Stimulated activated CD8-positive, alpha-beta memory T cell treated with anti-CD3 and anti-CD28 coated beads, Interleukin-2, amount 100 ng/mL, for 1 hour (primary cell): Measurements from ENCODE around the gene BACH1.
"Not testable (repeated sequence)": the region's sequence is repeated elsewhere in the genome, so short reads cannot be mapped to it uniquely, and the experiment has no call there.

Source experiments
- DNase-seq, 2 donors: peaks; one replicate each; pipeline ENCODE4 v3.0.0-alpha.2; 2020; ENCODE audit warnings: low read depth in 2 of 2

BACH1 gene

DNA sequence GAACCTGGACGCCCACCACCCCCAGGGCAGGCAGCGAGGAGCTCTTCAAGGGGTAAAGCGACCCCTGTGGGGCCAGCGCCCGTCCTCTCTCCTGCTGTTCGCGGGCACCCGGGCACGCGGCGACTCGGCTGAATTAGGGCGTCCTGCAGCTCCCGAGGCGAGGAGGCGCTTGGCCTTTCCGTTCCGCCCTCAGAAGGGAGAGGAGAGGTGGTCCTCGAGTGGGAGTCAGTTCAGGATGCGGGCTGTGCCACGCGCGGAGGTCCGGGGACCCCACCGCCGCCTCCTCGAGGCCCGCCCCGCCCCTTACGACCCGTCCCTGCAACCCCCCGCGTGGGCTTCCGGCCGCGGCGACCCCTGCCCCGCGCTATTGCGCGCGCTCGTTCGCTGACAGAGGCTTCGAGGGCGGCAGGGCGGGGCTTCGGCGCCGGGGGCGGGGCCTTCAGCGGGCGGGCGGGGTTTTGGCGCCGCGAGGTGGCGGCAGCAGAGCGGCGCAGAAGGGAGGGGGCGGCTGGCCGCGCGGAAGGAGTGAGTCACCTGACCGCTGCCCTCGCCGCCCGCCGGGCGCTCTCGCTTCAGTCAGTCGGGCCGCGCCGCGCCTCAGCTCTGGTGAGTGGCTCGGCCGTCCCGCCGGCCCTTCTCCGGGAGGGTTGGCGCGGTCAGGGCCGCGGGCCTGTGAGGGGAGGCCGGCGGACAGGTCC is at the start of gene BACH1:
Gene BACH1, plus strand, starts transcription at position 575 of the 698 bp plus-strand sequence. CDS start 22,359 bp downstream, outside the sequence.
- peak; percentile 82 to 84 for DNase-seq

GRCh38 chr21:29249289-29249688 is 49.4 kb upstream of the BACH1 start:
- DNase-seq: not testable (repeated sequence)

- no peak for DNase-seq
Observed at GRCh38 chr21:29250636-29251035, 48.1 kb upstream of the BACH1 start.

GRCh38 chr21:29253861-29254260 is 44.9 kb upstream of the BACH1 start:
- DNase-seq: not testable (repeated sequence)

- no peak for DNase-seq
Observed at GRCh38 chr21:29254550-29254949, 44.2 kb upstream of the BACH1 start.

GRCh38 chr21:29256126-29256910 is 42.4 kb upstream of the BACH1 start:
- DNase-seq: no peak

DNA sequence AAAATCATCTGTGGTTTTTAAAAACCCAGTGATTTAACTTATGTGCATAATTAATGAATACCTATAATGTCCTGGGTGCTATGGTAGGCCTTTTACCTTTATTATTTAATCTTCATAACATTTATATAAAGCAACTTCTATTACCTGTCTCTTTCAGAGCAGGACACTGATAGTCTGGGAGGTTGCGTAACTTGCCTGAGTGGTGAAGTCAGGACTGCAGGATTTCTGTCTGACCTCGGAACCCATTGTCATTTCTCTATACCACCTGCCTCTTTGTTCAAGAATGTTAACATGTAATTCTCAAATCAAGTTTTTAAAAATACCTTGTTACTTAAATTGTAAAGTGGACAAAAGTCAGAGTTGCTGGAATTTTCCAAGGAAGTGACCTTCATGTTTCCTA is 41.0 kb upstream of the BACH1 start:
- DNase-seq: no peak

- no peak for DNase-seq
Observed at GRCh38 chr21:29258626-29259338, 39.9 kb upstream of the BACH1 start.

GRCh38 chr21:29260461-29260860 is 38.3 kb upstream of the BACH1 start:
- no peak for DNase-seq

GRCh38 chr21:29261555-29262540 is 36.9 kb upstream of the BACH1 start:
- DNase-seq: no peak

DNA sequence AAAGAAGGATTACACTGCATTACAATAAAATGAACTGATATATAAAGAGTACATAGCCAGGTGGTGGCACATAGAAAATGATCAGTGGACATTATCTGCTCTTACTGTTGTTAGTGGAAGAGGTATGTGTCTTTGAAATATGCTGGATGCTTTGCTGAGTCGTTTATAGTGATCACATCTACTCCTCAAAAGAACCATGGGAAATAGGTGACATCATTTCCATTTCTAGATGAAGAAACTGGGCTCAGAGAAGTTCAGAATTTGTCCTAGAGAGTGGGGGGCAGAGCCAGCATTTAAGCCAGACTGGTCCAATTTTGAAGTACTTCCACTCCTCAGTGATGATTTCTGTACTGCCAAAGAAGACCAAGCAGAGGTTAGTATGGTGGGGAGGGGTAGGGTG is 34.0 kb upstream of the BACH1 start:
- no peak for DNase-seq

DNA sequence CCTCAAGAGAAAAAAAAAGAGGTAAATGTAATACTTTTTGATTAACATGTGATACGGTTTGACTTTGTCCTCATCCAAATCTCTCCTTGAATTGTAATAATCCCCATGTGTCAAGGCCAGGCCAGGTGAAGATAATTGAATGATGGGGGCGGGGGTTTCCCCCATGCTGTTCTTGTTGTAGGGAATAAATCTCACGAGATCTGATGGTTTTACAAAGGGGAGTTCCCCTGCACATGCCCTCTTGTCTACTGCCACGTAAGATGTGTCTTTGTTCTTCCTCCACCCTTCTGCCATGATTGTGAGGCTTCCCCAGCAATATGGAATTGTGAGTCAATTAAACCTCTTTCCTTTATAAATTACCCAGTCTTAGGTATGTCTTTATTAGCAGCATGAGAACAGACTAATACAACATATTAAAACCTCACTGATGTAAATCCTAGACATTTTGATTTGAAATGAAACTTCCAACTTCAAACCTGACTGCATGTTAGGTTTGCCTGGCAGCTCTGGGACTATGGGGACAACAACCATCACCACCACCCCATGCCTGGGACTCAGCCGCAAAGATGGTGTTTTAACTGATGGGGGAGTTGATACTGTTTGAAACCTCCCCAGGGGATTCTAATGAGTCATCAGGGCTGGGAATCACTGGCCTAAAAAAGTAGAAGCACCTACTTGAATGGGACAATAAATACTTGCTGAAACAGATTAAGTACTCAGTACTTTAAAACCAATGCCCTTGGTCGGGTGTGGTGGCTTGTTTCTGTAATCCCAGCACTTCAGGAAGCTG is 32.8 kb upstream of the BACH1 start:
- DNase-seq: no peak

DNA sequence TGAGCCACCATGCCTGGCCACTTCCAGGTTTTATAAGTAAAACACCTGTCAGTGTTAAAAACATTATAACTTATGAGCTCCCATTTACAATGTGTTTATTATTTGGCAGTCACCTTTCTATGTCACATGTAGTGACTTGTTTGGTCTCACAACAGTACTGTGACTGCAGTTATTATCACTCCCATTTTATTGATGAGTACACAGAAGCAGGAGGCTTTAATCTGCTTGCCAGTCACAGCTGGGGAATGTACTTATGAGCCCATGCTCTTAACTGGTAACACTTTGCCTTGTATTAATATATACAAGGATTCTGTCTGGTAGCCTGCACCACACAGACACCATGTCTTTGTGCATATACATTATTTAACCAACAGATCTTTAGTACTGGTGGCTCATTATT is 31.1 kb upstream of the BACH1 start:
- no peak for DNase-seq

GRCh38 chr21:29271927-29272333 is 26.8 kb upstream of the BACH1 start:
- no peak for DNase-seq

DNA sequence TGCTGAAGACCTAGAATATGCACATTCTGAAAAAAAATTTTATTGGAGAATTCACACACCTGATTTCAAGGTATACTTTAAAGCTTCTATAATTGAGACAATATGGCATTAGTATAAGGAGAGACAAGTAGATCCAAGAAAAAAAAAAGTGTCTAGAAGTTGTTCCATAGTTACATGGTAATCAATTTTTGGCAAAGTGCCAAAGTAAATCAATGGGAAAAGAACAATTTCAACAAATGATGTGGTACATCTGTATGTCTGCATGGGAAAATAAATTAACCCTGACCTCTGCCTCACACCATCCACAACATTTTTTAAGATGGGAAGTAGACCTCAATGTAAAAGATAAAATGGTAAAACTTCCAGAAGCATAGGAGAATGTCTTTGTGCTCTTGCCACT is 21.3 kb upstream of the BACH1 start:
- DNase-seq: no peak

DNA sequence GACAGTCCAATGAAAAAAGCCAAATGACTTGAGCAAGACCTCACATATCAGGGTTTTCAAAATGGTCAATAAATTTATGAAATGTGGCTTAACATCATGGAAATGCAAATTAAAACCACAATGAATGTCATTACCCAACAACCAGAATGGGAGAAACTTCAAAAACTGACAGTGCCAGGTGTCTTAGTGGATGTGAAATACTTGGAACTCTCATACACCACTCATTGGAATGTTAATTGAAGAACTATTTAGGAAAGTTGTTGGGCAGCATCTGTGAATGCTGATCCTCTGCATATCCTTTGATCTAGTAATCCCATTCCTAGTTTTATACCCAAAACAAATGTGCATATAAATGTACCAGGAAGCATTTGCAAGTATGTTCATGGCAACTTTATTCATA is 19.2 kb upstream of the BACH1 start:
- DNase-seq: no peak

- DNase-seq: not testable (repeated sequence)
Observed at GRCh38 chr21:29281801-29282200, 16.9 kb upstream of the BACH1 start.

GRCh38 chr21:29287383-29287782 is 11.3 kb upstream of the BACH1 start:
- DNase-seq: no peak

DNA sequence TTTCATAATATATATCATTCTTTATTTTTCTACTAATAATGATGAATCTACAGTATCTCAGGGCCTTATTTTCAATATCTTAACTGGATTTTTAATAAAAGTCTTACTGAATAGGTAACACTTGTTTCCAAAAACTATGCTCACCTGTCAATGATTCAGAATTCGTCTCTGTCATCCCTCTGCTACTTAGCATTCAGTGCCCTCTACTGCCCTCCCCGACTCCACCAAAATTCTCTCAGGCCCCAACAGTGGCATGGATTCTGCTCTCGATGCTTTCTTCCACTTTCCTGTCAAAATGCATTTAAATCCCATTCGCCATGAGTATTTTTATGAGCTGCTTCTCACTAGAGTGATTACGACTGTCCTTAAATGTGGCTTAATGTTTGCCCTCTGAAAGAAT is 10.5 kb upstream of the BACH1 start:
- DNase-seq: no peak

DNA sequence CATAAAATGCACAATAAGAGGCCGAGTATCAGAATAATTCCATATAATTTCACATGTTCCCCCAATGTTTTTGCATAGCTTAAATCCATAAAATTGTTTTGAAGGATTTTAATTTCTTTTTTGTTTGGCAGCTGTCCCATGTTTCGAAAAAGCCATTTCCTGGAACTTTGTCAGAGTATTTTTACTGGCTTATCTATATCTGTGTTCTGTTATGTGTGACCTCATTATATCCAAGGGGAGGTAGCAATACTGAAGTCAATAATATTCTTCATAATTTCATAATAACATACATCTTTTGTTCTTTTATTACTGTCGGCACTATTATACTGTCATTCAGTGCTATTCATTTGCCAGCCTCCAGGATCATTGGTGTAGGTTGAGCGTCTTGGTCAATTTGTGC is 9.4 kb upstream of the BACH1 start:
- no peak for DNase-seq

DNA sequence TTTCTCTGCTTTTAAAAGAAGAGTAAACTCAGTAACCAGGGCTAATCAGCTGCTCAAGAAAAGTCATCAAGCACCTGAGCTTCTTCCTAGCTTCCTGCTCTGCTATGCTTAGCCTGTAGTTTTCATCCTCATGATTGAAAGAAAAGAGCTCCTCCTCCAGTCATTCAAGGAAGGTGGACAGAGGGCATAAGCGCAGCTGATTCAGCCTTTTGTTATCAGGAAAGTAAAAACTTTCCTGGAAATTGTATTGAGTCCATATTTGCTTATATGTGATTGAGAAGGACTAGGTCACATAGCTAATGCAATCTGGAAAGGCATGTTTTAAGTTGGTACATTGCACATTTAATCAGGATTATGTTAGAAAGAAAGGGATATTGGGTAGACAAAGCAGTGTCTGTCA is 8.5 kb upstream of the BACH1 start:
- no peak for DNase-seq
